Panc1 (cell line): ENCODE data around the gene SGPP2. TPM values are rescaled to one million over a fixed set of nuclear protein-coding genes. Genes with fewer than 3 reads are reported as not detected.

Source experiments
- ATAC-seq: fragments of 200-7000 bp; cut with Tn5 transposase; 2 replicates; pipeline ENCODE4 v1.9.1; 2020; ENCODE audit warnings: mild to moderate bottlenecking, moderate library complexity
- BruUV-seq: library from RNA; stranded (reverse); fragments of 400-500 nt; replicated peaks from 2 replicates; lab custom pipeline; 2021; lab: Mats Ljungman, UMichigan
- CTCF ChIA-PET: fragments of 300-600 bp; sonication (Branson Sonifier 250); formaldehyde crosslinking; loops from one replicate; lab custom pipeline; 2022; ENCODE audit warnings: antibody characterized with exemption; lab: Charles Lee
- POLR2A ChIA-PET: fragments of 300-600 bp; sonication (Branson Sonifier 250); formaldehyde crosslinking; loops from one replicate; lab custom pipeline; 2022; ENCODE audit warnings: antibody characterized with exemption; lab: Charles Lee
- DNase-seq: peaks from one replicate; pipeline ENCODE4 v3.0.0-alpha.2; 2010; ENCODE audit warnings: low read depth, low spot score
- H3K27ac ChIP-seq: 2 replicates; pipeline ENCODE4 v1.5.1; 2011; ENCODE audit warnings: mild to moderate bottlenecking, low read length, inconsistent platforms
- H3K27me3 ChIP-seq: fragments of 200-500 bp; sonication (Bioruptor generic); 2 replicates; pipeline ENCODE4 v1.6.0; 2014; ENCODE audit warnings: low read length, inconsistent platforms; ENCODE audit not compliant: control insufficient read depth, insufficient read depth
- H3K36me3 ChIP-seq: fragments of 200-500 bp; sonication (Bioruptor generic); 2 replicates; pipeline ENCODE4 v1.5.1; 2014; ENCODE audit warnings: inconsistent platforms, mild to moderate bottlenecking, low read length, moderate library complexity; ENCODE audit not compliant: control insufficient read depth, insufficient read depth
- H3K4me1 ChIP-seq: 2 replicates; pipeline ENCODE4 v1.5.1; 2011; ENCODE audit warnings: inconsistent platforms, mild to moderate bottlenecking, low read length, moderate library complexity; ENCODE audit not compliant: control insufficient read depth, insufficient read depth
- H3K4me3 ChIP-seq, 2 experiments: 2 replicates each; pipeline ENCODE4 v1.5.1; 2011 to 2012; ENCODE audit warnings: low read depth in 2 of 2, low read length in 2 of 2, mild to moderate bottlenecking in 2 of 2, inconsistent platforms in 1 of 2, moderate library complexity in 1 of 2
- H3K9me3 ChIP-seq: fragments of 200-500 bp; sonication (Bioruptor generic); 2 replicates; pipeline ENCODE4 v1.5.1; 2014; ENCODE audit warnings: low read depth, mild to moderate bottlenecking, inconsistent platforms, low read length, moderate library complexity; ENCODE audit not compliant: control insufficient read depth, insufficient read depth
- CTCF ChIP-seq: fragments of 450-650 bp; IDR thresholded peaks from 2 replicates; pipeline ENCODE4 v1.5.1; 2017; ENCODE audit warnings: mild to moderate bottlenecking
- POLR2AphosphoS5 ChIP-seq: IDR thresholded peaks from 2 replicates; pipeline ENCODE4 v1.6.1; 2012; ENCODE audit warnings: mild to moderate bottlenecking, low read depth, low read length, moderate library complexity
- SIN3A ChIP-seq: IDR thresholded peaks from 2 replicates; pipeline ENCODE4 v1.6.1; 2012; ENCODE audit warnings: low read depth, mild to moderate bottlenecking, low read length, moderate library complexity, borderline replicate concordance; ENCODE audit not compliant: insufficient read depth
- TCF7L2 ChIP-seq: IDR thresholded peaks from 2 replicates; pipeline ENCODE4 v1.6.1; 2011; ENCODE audit warnings: mild to moderate bottlenecking, low read depth, low read length, inconsistent platforms
- in situ Hi-C: cut with HindIII; loops from 2 replicates; pipeline ENCODE4 v1.10.0; 2016; ENCODE audit warnings: low sequenced_read_pairs, low pct_unique_long_range_greater_than_20kb
- intact Hi-C: fragments of 100-400 bp; cut with micrococcal nuclease; formaldehyde crosslinking; loops from one replicate; pipeline ENCODE4 v1.10.0; 2022; ENCODE audit not compliant: unreplicated experiment
- total RNA-seq: library from RNA; stranded (reverse); gene quantifications from one replicate; pipeline ENCODE4 v1.2.1, GENCODE V29; 2021; ENCODE audit not compliant: unreplicated experiment
- TF ChIP-seq, protein P1 (sequence below), 2 experiments: IDR thresholded peaks; 2 replicates each; pipeline ENCODE4 v1.6.1; 2011 to 2012; ENCODE audit warnings: low read depth in 2 of 2, control low read depth in 1 of 2, low read length in 1 of 2, mild to moderate bottlenecking in 1 of 2, moderate library complexity in 1 of 2; ENCODE audit not compliant: insufficient read depth in 1 of 2

SGPP2 gene
- total RNA-seq, 1 experiment from 2014 or later = 0.05 TPM

GRCh38 chr2:222431869-222432268, 7.5 kb downstream of the SGPP2 start:
- H3K4me3 ChIP-seq = no peak overlapping the region
- BruUV-seq = no TSS peak
- H3K4me1 ChIP-seq = no peaks in the 10 kb centered on the region
- ChIA-PET POLR2A (no interaction called here), CTCF (no interaction called here)
- H3K36me3 ChIP-seq = no peaks in the 10 kb centered on the region
- no peaks in the 10 kb centered on the region for H3K9me3 ChIP-seq
- H3K27me3 ChIP-seq = no peaks in the 10 kb centered on the region
- DNase-seq (no peak), ATAC-seq (no peak)
- intact Hi-C loops = no loop called here
- no peak overlapping the region for H3K27ac ChIP-seq
- in situ Hi-C loops = no loop called here
- TF ChIP-seq POLR2AphosphoS5 = no peak
- no peak for TF ChIP-seq TCF7L2
- TF ChIP-seq SIN3A = no peak
- no peak for TF ChIP-seq CTCF
- TF ChIP-seq, protein P1, sequence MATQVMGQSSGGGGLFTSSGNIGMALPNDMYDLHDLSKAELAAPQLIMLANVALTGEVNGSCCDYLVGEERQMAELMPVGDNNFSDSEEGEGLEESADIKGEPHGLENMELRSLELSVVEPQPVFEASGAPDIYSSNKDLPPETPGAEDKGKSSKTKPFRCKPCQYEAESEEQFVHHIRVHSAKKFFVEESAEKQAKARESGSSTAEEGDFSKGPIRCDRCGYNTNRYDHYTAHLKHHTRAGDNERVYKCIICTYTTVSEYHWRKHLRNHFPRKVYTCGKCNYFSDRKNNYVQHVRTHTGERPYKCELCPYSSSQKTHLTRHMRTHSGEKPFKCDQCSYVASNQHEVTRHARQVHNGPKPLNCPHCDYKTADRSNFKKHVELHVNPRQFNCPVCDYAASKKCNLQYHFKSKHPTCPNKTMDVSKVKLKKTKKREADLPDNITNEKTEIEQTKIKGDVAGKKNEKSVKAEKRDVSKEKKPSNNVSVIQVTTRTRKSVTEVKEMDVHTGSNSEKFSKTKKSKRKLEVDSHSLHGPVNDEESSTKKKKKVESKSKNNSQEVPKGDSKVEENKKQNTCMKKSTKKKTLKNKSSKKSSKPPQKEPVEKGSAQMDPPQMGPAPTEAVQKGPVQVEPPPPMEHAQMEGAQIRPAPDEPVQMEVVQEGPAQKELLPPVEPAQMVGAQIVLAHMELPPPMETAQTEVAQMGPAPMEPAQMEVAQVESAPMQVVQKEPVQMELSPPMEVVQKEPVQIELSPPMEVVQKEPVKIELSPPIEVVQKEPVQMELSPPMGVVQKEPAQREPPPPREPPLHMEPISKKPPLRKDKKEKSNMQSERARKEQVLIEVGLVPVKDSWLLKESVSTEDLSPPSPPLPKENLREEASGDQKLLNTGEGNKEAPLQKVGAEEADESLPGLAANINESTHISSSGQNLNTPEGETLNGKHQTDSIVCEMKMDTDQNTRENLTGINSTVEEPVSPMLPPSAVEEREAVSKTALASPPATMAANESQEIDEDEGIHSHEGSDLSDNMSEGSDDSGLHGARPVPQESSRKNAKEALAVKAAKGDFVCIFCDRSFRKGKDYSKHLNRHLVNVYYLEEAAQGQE (IDR thresholded peaks at IDR 0.05; ENCODE audit: insufficient read depth in 1 of 2, low read depth in 2 of 2, low read length in 1 of 2) = no peak

- BruUV-seq = no TSS peak
- no peaks in the 10 kb centered on the region for H3K4me1 ChIP-seq
- no peaks in the 10 kb centered on the region for H3K36me3 ChIP-seq
- H3K27ac ChIP-seq = no peak overlapping the region
- ChIA-PET POLR2A (no interaction called here), CTCF (no interaction called here)
- TF ChIP-seq TCF7L2 = no peak
- TF ChIP-seq CTCF = no peak
- no peak for TF ChIP-seq SIN3A
- TF ChIP-seq, protein P1 (IDR thresholded peaks at IDR 0.05; ENCODE audit: insufficient read depth in 1 of 2, low read depth in 2 of 2, low read length in 1 of 2) = no peak
- no peak for TF ChIP-seq POLR2AphosphoS5
- H3K27me3 ChIP-seq = no peaks in the 10 kb centered on the region
- no peak for DNase-seq
- H3K4me3 ChIP-seq = no peak overlapping the region
- intact Hi-C loops = no loop called here
- in situ Hi-C loops = no loop called here
- no peaks in the 10 kb centered on the region for H3K9me3 ChIP-seq
- ATAC-seq = no peak
Observed at GRCh38 chr2:222433332-222434173, 9.2 kb downstream of the SGPP2 start.
